NCI-H1417 (cell line): ENCODE results near the gene BEND7.
"Not testable (repeated sequence)": the region's sequence is repeated elsewhere in the genome, so short reads cannot be mapped to it uniquely, and the experiment has no call there.

ENCODE experiments used
- DNase-seq, 3 experiments: peaks; one replicate each; lab custom pipeline; 2025; lab: John Stamatoyannopoulos, UW

BEND7 gene

GRCh38 chr10:13481690-13482089 is 47.1 kb downstream of the BEND7 start:
- no peak for DNase-seq

- no peak for DNase-seq
Observed at GRCh38 chr10:13475124-13475523, 53.7 kb downstream of the BEND7 start.

GRCh38 chr10:13473986-13474385 is 54.8 kb downstream of the BEND7 start:
- DNase-seq = no peak

GRCh38 chr10:13472359-13472758 is 56.5 kb downstream of the BEND7 start:
- no peak for DNase-seq

GRCh38 chr10:13470270-13470669 is 58.5 kb downstream of the BEND7 start:
- DNase-seq = no peak

- no peak for DNase-seq
Observed at GRCh38 chr10:13462551-13462950, 66.3 kb downstream of the BEND7 start.

GRCh38 chr10:13458687-13459012 is 70.2 kb downstream of the BEND7 start:
- no peak for DNase-seq

- DNase-seq = peak in 2 of 3 experiments; percentile 2 to 38
Observed at GRCh38 chr10:13457958-13458686, 70.7 kb downstream of the BEND7 start.

- no peak for DNase-seq
Observed at GRCh38 chr10:13453896-13454295, 74.9 kb downstream of the BEND7 start.

GRCh38 chr10:13450069-13450468 is 78.7 kb downstream of the BEND7 start:
- no peak for DNase-seq

GRCh38 chr10:13449296-13449695 is 79.5 kb downstream of the BEND7 start:
- DNase-seq = no peak

GRCh38 chr10:13448216-13448615 is 80.6 kb downstream of the BEND7 start:
- DNase-seq = no peak

GRCh38 chr10:13445656-13446400 is 83.0 kb downstream of the BEND7 start:
- no peak for DNase-seq

GRCh38 chr10:13441476-13441875 is 87.3 kb downstream of the BEND7 start:
- no peak for DNase-seq

GRCh38 chr10:13440185-13441061 is 88.4 kb downstream of the BEND7 start:
- DNase-seq = peak; percentile 58 to 75 (median 58)

GRCh38 chr10:13439313-13440184 is 89.3 kb downstream of the BEND7 start:
- peak in 2 of 3 experiments; percentile 47 to 65 for DNase-seq

GRCh38 chr10:13437026-13437555 is 91.7 kb downstream of the BEND7 start:
- no peak for DNase-seq

- not testable (repeated sequence) for DNase-seq
Observed at GRCh38 chr10:13427943-13428342, 100.9 kb downstream of the BEND7 start.

GRCh38 chr10:13425397-13425796 is 103.4 kb downstream of the BEND7 start:
- DNase-seq = no peak

GRCh38 chr10:13422800-13423199 is 106.0 kb downstream of the BEND7 start:
- no peak for DNase-seq

- no peak for DNase-seq
Observed at GRCh38 chr10:13421382-13421917, 107.4 kb downstream of the BEND7 start.
